C4-2B (cell line): Measurements from ENCODE around the gene LMNTD2.

Experiments used
- CTCF ChIP-seq: fragments of 450-650 bp; conservative IDR thresholded peaks from 2 replicates; pipeline ENCODE4 v1.5.1; 2017; ENCODE audit warnings: mild to moderate bottlenecking
- ZFX ChIP-seq: fragments of 450-650 bp; IDR thresholded peaks from 2 replicates; pipeline ENCODE4 v1.6.1; 2017

GRCh38 chr11:561148-562003, 838 bp upstream of the LMNTD2 start:
- TF ChIP-seq CTCF (no peak), ZFX (peak; percentile 69; the same call in 1 of the 2 replicates)
